HG03064 (cell line): Measurements from ENCODE around the gene CGNL1.

Source experiments
- ATAC-seq: cut with Tn5 transposase; IDR thresholded peaks from one replicate; pipeline ENCODE4 v1.9.1; 2021; ENCODE audit warnings: low read depth; ENCODE audit not compliant: unreplicated experiment

The CGNL1 gene

DNA sequence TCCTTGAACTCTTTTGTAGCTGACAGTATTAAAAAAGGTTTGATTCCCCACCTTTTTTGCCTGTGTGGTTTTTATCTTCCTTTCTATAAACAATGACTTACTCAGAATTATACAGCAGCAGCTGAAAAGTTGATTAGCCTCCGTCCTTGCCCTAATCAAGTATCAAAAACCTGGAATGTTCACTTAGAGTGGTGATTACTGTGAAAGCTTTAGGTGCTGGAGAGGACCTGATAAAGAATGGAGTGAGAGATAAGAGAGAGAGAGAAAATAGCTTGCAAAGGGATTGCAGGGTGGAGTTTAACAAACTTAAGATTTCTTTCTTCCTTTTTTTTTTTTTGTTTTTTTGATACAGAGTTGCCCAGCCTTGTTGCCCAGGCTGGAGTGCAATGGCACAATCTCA, 6.7 kb downstream of the CGNL1 start:
- no peak for ATAC-seq

DNA sequence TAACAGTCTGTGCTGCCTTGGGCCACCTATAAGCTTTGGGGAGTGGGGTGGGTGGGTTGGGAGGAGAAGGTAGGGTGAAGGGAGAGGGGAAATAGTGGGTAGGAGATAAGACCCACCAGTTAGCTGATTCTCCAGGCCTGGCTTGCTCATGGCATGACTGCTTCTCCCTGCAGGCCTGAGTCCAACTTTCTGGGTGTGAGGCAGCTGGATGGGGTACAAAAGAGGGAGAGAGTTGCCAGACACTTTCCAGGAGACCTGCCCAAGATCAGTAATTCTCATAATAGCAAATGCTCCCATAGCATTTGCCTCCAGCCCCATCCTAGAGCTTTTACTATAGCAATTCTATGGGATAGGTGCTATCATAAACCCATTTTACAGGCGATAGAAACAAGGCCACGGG, 7.7 kb downstream of the CGNL1 start:
- no peak for ATAC-seq

DNA sequence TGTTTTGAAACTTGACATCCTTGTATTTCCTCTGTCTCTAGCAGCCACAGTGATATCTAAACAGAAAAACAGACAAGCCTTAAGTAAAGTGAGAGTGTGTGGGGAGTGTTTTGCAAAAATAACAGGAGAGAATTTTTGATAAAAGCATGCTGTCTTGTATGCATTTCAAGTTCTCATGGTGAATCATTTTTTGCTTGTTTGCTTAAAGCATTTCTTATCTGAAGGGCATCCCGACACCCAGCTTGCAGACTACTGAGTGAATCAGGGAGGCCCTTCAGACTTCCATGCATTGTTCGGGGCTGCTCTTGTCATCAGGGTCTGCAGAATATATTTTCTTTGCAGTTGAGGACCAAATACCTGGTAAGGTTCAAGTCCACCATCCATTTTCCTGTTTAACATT, 8.5 kb downstream of the CGNL1 start:
- ATAC-seq: no peak

DNA sequence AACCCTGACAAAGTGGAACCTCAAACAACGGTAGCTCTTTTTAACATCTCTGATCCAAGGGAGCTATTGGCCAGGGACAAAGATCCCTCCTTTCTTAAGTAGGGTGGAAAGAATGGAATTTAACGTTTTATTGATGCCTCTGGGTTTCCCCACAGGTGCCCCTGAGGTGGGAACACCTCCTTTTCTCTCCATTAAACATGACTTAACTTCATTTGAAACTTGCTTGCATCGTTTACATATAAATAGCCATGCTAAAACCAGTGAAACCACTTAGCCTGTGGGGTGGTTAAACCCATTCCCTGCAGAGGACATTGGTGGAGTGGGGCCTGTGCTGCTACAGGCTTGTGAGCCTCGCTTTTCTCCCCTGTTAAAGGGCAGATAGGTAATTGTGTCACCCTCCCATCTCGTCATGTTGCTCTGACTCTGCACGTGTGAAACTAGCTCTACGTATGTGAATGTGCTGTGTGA, 9.7 kb downstream of the CGNL1 start:
- no peak for ATAC-seq

DNA sequence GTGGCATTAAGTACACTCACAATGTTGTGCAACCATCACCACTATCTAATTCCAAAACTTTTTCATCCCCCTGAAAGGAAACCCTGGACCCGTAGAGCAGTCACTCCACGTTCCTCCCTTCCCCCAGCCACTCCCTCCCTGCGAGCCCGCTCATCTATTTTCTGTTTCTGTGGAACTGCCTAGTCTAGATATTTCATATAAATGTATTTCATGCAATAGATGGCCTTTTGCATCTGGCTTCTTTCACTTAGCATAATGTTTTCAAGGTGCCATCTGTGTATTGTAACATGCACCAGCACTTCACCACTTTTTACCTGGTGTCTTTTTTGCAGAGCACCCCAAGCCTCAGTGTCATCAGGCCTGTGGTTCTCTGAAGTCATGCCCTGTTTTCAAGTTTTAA, 10.7 kb downstream of the CGNL1 start:
- ATAC-seq: no peak

DNA sequence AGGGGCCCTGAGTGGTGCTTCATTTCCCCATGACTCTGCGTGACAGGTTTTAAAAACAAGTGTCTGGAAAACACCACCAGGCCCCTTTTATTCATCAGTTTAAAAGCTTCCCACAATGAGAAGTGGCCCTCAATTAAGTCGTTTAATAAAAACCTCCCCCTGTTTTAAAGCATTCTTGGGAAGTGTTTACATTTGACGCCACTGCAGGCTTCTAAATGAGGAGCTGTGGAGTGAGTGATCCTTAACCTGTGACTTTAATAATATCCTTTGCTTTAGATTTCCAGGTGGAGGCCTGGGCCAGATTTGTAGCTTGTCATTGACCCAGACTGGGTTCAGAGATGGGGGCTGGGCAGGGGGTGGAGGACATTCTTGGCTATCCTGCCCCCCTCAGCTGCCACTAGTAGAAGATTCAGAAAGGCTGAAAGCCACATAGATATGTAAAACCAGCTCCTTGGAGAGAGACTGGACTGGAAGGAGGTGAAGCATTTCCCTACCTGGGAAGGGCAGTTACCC, 11.3 kb downstream of the CGNL1 start:
- no peak for ATAC-seq

DNA sequence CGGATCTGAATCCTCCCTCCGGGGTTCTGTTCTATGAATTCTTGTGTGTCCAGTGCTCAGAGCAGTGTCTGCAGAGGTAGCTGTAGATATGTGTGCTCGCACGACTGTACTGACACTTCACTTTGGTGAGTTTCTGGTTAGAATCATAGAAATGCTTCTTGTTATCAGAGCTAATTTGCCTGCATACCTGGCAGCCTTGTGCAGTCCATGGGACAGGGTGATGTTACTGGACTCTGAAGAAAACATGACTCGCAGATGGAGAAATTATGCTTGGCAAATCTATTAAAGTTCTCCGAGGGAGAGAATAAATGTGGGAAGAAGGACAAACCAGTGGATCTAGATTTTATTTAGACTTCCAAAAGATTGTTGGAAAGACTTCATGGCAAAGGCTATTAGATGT, 12.2 kb downstream of the CGNL1 start:
- ATAC-seq: no peak

DNA sequence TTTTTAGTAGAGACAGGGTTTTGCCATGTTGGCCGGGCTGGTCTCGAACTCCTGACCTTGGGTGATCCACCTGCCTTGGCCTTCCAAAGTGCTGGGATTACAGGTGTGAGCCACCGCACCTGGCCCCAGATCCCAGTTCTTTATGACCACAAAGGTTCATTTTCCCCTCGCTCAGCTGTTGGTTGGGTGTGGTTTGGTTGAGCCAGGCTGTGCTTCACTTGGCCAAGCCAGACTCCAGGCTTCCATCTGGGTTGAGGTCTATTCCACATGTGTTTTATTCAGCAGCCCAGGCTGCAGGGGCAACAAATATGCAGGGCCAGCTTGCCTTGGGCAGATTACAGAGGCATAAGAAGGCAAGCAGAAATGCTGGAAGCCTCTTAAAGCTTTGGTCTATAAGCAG, 13.7 kb downstream of the CGNL1 start:
- no peak for ATAC-seq

DNA sequence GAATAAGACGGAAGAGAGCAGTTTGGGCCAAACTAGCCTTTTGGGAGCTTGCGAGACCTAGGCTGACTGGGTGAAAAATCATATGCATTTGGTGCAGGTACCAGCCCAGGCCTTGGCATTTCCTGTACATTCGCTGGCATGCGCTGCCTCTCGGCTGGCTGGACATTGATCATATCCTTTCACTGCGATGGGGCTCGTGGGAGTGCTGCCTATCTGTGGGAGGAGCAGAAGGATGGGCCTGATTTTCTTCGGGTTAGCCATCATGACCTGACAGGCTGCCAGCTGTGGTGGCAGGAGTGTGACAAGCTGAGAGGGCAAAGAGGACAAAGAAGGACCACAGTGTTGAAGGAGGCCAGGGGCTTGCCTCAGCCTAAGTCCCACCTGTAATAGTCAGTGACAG, 14.3 kb downstream of the CGNL1 start:
- ATAC-seq: no peak

DNA sequence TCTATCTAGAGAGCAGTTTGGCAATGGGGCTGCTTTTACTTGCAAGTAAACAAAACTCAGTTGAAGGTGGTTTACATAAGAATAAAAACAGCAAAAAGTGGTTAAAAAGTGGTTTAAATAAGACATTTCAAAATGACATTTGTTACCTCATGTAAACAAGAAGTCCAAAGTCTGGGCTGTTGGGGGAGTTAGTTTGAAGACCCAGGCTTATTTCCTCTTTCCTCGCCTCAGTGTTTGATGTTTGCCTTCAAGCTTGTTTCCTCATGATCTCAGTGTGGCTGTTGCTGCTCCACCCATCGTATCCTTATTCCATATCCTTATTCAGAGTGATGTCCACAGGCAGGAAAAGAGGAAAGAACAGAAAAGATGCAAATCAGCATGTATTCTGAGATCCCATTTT, 15.2 kb downstream of the CGNL1 start:
- no peak for ATAC-seq

DNA sequence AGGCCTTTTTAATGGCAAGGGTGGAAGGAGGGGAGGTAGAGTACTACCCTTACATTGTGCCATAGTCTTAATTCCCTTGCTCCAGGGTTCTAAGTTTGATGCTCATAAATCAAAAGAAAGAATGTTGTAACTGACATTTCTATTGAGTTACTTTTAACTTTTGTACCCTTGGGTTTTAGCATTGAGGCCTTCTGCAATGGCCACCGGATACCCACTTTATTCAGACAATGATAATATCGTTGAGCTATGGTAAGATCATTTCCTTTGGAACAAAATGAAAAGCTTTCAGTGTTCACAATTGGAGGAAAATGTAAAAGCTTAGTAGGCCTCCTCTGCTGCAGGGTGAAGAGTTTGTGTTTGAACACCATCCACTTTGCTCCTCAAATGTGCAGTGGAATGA, 16.8 kb downstream of the CGNL1 start:
- ATAC-seq: no peak

DNA sequence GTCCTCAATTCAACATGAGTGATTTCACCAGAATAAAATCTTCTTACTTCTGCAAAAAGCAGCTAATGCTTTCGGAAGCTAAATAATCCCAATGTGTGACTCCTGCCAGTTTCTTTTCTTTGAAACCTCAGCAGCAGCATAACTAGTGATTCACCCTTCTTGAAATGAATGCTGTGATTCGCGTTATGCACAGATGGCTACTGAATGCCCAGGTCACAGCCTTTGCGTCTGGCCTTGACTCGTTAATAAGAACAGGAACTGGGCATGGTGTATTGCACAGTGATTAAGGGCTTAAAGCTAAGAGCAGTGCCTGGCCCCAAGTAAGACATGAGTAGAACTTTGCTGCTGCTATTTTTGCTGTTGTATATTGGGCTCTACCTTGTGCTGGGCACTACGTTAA, 19.0 kb downstream of the CGNL1 start:
- no peak for ATAC-seq

DNA sequence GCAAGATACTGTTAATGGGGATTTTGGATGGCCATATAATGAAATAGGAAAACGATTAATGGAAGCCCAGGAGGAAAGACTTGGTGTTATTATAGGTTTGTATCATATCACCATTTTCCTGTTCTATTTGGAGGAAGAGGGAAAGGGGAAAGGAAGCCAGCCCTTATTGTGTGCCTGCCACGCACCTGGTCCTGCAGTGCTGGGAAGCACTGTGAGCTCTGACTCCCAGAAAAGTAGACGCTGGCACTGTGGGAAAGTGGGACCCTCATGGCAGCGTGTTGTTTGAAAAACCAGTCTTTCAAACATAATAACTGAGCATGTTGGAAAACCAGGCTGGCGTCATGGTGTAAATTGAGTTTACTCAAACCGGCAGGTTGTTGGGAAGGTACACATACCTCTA, 22.0 kb downstream of the CGNL1 start:
- ATAC-seq: no peak

DNA sequence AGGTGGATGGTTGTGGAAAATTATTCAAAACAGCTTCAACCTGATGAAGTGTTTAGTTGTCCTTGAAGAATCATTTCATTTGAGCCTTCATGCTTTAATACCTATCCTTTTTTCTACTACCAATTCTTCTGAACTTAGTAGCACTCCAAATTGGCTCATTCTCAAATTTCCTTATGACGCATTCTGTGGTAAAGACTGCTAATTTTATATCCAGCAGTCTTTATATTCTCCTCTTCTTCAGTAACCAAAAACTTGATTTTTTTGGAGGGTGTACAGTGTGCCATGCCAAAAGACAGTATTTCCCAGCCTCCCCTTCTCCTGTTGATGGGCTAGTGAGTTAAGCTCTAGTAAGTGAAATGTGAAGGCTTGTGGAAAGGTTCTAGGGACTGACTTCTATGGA, 25.2 kb downstream of the CGNL1 start:
- no peak for ATAC-seq

DNA sequence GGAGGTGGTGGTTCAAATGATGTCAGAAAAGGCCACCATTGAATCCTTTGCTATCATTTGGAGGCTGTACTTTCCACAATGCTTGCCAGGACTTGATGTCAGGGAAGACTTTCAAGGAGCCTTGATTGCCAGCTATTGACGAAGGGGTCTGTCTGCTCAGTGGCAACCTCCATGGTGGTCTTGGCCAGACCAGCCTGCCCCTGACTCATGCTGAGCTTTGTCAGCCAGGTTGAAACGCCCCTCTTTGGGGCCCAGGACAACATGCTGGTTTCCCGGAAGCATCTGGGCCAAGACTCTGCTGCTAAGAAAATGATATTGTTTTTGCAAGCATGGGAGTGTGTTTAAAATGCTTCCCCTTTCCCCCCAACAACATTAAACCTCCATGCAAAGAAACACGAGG, 26.7 kb downstream of the CGNL1 start:
- ATAC-seq: no peak

DNA sequence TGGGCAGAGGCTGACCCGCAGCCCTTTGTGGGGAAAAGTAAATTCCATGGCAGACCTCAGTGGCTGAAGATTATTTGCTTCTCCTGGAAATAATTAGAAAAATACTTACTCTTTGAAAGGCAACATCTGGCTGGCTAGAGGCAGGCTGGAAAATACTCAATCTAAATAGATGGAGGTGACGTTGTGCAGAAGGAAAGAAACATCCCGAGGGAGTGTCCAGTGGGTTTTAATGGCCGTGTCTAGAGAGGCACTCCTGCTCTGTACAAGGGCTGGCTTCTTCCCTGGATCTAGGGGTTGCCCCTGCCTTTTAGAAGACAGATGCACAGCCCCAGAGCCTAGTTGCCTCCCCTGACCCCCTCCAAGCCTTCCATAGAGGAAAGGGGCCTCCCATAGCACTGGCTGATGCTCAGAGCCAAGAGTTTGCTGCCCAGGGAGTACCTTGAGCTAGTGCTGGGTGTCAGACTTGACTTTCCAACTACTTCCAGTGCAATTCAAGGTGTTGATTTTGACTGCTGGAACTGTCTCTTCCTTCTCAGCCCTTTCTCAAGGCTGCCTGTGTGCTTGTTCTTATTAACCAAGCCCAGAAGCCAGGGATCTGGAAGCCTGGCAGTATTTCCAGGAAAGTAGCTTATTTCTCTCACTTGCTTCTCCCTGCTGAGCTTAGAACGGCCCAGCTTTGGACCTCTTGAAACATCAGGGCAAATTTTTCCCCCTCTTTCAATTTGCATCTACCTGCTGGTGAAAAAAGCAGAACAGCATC, 27.4 kb downstream of the CGNL1 start:
- ATAC-seq: no peak

DNA sequence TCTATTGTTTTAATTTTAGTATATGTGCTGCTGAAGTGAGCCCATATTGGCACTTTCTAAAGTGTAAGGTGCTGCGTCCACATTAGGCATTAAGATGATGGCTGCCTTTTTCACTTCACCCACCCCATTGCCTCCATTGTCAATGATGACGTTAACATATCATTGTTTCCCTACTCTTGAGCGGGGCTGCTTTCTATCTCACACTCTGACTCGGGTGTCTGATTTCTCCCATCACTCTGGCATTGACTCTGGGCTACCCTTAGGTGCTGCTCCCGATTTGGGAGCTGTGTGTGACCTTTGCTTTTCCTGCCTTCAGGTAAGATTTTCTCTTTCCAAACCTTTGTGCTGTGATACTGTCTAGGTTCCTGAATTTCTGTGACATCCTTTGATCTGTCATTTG, 28.8 kb downstream of the CGNL1 start:
- ATAC-seq: no peak

DNA sequence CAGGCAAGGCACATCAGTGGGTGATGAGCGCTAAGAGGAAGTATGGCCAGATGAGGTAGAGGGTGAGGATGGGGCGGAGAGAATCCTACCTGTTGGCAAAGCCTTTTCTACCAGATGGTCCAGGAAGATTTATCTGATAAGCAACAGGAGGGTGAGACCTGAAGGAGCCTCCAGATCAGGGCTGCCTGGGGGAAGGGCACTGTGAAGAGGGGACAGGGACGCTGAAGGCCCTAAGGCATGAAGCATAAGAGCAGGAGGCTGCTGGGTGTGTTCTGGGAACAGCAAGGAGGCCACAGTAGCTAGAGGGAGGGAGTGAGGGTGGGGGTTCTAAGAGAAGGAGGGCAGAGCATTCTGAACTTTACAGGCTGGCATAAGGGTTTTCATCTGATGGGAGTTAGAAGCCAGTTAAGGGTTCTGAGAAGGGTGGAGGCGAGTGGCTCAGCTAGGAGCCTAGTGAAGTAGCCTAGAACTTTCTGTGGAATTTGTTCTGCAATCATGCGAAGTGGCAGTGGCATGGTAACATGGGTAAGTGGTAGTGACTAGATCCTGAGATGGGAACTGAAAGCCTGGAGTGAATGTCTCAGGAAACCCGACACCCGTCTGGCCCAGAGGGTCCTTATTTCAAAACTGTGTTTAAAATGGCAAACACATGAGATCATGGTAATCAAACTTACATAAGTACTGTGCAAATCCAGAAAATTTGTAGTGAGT, 29.9 kb downstream of the CGNL1 start:
- ATAC-seq: no peak

DNA sequence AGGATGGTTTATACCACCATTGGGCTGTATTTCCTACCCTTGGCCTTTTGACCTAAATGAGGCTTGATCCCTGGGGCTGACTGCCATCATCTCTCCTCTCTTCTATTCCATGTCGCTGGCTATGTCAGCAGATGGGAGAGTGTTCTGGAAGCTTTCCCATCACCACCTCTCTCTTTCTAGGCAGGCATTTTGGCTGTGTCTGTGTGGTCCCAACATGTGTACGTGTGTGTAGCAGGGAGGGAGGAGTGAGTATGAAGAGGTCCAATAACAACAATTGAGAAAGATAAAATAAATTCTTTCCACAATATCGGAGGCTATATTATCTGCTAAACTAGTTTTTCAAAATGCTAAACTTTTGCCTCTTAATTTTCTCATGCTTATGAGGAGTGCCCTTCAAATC, 34.1 kb downstream of the CGNL1 start:
- ATAC-seq: no peak

DNA sequence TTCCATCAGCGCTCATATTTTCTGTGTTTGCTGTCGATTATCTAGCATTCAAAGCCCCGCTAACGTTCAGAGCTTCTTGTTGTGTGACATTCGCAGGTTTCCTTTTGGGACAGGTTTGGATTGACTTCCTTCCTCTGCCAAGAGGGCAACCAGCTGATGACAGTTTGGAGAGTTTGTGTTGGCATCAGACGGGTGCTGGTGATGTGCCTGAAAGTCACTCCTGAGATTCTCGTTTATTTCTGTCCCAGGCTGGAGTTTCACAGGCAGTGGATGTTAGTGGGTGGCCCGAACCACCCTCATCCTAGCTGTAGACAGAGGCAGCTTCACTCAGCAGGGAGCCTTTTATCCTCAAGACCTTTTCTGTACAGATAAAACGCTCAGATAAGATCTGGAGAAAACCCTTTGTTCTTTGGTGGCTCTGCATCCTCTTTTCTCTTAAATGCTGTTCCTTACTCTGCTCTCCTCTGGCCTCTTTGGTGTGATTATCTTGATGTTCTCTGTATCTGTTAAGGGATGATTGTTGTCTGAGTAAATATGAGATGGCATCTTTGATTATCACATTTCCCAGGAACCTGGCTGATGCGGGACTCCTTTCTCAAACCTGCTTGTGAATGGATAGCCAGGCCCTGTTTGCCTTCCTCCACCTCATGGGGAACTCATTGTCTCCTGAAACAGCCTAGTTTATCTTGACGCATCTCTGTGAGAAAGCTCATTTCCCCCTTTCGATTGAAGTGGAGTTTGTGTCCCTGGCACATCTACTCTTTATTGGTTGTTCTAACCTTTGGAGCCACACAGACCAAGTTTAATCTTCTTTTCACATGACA, 35.9 kb downstream of the CGNL1 start:
- no peak for ATAC-seq

DNA sequence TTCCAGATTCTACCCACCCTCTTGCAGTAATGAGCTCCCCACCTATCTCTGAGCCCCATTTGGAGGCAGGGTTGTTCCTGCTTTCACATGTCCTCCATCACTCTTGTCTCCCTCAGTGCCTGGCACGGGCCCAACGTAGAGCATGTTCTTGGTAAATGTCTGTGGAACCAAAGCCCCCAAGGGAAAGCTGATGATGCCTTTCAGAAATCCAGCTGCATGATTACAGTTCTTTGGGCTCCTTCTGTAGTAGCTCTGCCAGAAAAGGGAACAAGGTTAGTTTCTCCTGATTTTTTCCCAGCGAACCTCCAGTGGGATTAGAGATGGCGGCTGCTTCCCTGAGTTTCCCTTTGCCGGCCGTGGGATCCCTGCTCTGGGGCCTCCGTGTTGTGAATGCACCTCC, 39.3 kb downstream of the CGNL1 start:
- ATAC-seq: no peak
